ENCODE measurements around the gene ETFDH.
"Not testable (repeated sequence)": the region's sequence is repeated elsewhere in the genome, so short reads cannot be mapped to it uniquely, and the experiment has no call there.

ETFDH gene
- long read RNA-seq, donor 1, partial matches to known transcripts, result 50 of 77 reads
- long read RNA-seq, donor 1, other reads (novel, unspliced or antisense), result 25 of 77 reads
- long read RNA-seq, donor 2, partial matches to known transcripts, result 6 of 19 reads
- long read RNA-seq, donor 2, other reads (novel, unspliced or antisense), result 10 of 19 reads
- long read RNA-seq, donor 3, partial matches to known transcripts, result 0 of 3 reads
- long read RNA-seq, donor 3, other reads (novel, unspliced or antisense), result 0 of 3 reads
- long read RNA-seq, donor 4, partial matches to known transcripts, result 24 of 43 reads
- long read RNA-seq, donor 4, other reads (novel, unspliced or antisense), result 15 of 43 reads
- long read RNA-seq, donor 5, transcript ETFDH-206 (13 exons, 3,282 nt), result major isoform, 6 of 70 reads
- long read RNA-seq, donor 5, partial matches to known transcripts, result 64 of 70 reads
- long read RNA-seq, donor 5, other reads (novel, unspliced or antisense), result 0 of 70 reads
- long read RNA-seq, donor 6, partial matches to known transcripts, result 34 of 59 reads
- long read RNA-seq, donor 6, other reads (novel, unspliced or antisense), result 24 of 59 reads
- long read RNA-seq, donor 7, partial matches to known transcripts, result 47 of 87 reads
- long read RNA-seq, donor 7, other reads (novel, unspliced or antisense), result 33 of 87 reads
- long read RNA-seq, donor 8, transcript ETFDH-206 (13 exons, 3,282 nt), result major isoform, 6 of 38 reads
- long read RNA-seq, donor 8, partial matches to known transcripts, result 14 of 38 reads
- long read RNA-seq, donor 8, other reads (novel, unspliced or antisense), result 17 of 38 reads

DNA sequence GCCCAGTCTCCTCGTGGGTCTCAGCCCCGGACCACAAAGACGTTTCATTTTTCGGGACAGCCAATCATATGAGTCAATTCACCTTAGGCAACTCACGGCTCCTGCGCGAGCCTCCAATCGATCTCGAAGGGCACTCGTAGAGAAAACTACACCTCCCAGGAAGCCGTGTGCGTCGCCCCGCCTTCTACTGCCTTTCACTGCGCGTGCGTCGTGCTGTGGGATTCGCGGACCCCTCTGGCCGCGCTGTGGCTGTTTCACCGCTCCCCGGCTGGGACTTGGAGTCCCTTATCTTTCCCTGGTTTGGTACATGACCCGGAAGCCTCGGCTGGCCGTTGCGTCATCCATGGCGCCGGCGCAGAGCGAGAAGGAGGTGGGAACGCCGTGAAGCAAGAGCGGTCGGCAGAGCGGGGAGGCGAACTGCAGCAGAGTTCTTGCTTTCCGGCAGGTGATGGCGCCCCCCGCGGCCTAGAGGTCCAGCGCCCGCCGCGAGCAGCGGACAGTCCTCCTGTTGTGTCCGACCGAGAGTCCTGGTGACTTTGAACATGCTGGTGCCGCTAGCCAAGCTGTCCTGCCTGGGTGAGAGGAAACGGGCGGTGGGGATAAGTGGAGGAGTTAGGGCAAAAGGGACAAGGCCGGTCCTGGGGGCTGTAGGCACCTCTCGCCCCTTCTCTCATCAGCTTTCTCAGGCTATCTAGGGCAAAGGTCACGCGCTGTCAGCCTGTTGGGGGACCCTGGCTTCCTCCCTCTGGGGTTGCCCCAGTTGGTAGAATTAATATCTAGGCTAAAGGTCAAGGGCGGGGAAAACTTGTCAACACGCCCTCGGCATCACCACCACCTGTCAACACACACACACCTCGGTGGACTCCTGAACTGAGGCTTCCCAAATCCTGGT is at the start of gene ETFDH:
Gene ETFDH, plus strand, starts transcription at position 382 of the 892 bp plus-strand sequence. Its CDS starts 161 bp downstream, at position 543.
- peak; percentile 93 for DNase-seq

DNA sequence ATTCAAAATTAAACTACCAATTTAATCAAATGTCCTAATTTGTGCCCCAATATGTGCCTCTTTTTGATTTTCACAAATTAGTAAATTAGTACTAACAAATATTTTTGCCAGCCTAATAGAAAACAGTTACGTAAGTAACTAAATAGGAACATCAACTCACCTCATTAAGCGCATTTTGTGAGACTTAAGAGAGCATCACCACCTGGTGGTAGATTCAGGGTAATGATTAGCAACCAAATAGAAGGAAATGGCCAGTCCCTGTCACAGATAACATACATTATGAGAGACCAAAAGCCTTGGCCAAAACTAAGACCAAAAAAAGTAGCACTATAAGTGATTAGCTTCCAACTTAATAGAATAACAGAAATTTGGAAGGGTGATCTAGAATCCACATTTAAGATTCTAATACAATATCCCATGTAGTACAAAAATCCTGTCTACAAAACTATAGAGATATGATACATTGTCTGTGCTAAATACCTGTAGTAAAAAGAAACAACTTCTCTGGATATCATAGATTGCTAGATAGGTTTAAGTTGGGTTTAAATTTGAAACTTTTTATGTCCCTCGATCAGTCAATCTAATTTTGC is 47.1 kb upstream of the ETFDH start:
- DNase-seq, result no peak

DNA sequence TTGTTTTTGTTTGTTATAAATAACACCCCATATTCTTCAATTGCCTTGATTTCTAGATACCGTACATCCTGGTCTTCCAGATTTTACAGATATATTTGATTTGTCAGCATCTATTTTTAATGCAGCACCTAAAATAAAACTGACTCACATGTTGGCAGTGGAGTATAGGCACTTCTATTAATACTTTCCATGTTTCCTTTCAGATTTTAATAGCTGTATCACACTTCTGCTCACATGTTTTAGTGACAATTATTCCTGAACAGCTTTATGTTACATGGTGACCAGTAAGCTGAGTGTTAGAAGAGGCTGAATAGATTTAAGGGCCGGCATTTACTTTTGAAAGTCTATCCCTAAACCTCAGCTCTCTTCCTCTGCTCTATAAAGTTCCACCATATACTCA is 46.6 kb upstream of the ETFDH start:
- no peak for DNase-seq

DNA sequence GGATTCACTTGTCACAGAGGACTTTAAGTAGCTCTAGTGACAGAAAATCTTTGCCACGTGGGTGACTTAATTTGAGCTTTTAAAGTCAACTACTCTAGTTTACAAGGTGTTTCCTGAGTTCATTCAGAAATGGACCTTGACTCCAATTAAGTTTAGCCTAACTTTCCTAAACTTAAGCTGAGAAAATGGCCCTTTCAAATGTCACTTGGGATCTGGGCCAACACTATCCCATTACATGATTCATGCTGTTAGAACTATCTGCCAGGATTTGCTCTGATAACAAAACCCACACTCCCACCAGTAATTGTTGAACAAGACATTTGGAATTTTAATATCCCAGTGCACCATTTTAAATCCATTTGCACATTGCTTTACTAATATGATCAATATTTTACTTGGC is 41.2 kb upstream of the ETFDH start:
- DNase-seq, result no peak

DNA sequence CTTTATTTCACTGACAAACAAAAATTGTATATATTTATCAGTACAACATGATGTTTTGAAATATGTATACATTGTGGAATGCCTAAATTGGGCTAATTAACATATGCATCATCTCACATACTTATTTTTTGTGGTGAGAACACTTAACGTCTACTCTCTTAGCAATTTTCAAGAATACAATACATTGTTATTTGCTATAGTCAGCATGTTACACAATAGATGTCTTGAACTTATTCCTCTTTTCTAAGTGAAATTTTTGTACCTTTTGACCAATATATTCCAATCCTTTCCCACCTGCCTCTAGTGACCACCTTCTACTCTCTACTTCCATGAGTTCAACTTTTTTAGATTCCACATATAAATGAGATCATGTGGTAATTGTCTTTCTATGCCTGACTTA is 35.5 kb upstream of the ETFDH start:
- DNase-seq, result no peak

DNA sequence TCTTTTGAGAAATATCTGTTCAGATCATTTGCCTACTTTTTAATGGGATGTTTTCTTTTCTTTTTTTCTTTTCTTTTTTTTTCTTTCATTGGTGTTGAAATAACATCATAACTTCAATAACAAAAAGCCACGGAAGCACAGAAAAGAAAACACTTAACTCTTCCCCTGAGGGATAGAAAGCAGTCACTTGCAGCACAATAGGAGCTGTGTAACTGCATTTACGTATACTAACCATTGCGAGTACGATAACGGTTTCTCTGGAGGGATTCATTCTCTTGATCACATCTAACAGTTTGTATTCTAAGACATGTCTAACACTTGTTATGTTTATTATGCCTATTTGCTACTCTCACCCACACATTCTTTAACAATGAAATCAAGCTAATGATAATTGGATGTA is 27.7 kb upstream of the ETFDH start:
- DNase-seq, result no peak

DNA sequence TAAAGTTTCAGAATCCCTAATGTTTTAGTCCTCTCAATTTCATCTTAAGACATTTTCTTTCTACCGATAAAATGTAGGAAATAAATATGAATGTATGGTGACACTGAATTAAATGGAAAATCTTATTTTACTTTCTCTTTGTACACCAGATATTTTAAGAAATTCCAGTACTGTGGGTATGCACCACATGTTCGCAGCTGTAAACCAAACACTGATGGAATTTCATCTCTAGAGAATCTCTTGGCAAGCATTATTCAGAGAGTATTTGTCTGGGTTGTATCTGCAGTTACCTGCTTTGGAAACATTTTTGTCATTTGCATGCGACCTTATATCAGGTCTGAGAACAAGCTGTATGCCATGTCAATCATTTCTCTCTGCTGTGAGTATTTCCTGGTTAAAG is 27.3 kb upstream of the ETFDH start:
- no peak for DNase-seq

DNA sequence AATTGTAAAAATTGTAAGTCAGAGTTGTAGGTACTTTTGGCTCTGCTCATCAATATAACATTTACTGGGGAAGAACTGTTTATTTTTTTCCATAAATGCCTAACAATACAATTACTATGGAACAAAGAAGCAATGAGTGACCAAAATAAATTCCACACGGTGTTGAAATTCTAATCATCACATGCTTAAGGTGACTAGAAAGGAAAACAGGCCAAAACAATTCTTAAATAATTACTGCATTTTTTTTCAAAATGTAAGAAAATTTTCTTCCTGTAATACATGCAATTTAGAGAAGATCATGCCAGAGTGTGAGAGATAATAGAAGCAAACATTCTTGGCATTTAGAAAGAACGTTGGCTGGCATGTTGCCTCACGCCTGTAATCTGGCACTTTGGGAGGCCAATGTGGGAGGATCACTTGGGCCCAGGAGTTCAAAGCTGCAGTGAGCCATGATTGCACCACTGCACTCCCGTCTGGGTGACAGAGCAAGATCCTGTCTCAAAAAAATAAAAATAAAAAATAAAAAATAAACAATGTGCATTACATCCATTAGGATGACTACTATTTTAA is 22.9 kb upstream of the ETFDH start:
- no peak for DNase-seq

DNA sequence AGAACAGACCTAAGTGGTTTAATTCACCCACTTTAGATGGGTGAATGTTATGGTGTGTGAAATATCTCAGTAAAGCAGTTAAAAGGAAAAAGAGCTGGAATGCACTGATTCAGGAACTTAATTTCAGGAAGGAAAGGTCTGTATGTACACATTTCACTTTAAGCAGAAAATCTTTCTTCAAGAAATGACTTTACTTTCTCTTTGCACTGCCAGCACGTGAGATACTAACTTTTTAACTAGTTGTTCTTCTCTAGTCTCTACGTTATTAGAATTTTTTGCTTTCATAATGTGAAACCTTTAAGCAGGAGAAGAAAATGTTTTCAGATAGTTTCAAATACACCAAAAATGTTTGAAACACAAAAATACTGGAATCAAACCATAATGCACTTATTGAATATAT is 19.2 kb upstream of the ETFDH start:
- no peak for DNase-seq

DNA sequence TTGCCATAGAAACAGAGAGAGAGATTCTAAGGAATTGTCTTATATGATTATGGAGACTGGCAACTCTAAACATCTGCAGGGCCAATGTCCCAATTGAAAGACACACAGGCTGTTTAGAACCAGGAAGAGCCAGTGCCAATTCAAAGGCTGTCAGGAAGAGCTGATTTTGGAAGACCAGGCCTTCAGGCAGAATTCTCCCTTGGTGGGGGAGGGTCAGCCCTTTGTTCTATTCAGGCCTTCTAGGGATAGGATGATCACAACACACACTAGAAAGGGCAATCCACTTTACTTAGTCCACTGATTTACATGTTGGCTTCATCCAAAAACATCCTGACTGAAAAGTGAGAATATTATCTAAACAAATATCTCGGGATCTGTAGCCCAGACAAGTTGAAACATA is 15.7 kb upstream of the ETFDH start:
- no peak for DNase-seq

DNA sequence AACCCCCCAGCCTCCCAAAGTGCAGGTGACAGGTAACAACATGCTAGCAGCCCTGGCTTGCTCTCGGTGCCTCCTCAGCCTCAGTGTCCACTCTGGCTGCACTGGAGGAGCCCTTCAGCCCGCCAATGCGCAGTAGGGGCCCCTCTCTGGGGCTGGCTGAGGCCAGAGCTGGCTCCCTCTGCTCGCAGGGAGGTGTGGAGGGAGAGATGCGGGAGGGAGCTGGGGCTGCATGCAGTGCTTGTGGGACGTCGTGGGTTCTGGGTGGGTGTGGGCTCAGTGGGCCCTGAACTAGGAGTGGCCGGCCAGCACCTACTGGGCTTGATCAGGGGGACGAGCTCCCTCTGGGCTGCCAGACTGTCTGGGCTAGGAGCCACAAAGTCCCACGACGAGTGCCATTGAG is 14.8 kb upstream of the ETFDH start:
- no peak for DNase-seq

DNA sequence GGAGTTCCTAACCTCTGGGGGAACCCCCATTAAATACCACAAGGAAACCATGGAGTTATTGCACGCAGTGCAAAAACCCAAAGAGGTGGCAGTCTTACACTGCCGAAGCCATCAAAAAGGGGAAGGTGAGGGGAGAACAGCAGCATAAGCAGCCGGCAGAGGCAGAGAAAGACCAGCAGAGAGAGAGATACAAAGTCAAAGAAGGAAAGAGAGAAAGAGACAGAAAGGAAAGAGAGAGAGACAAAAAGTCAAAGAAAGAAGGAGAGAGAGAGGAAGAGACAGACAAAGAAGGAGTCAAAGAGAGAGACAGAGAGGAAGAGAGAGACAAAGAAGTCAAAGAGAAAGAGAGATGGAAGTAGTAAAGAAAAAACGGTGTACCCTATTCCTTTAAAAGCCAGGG is 8.8 kb upstream of the ETFDH start:
- DNase-seq, result not testable (repeated sequence)

DNA sequence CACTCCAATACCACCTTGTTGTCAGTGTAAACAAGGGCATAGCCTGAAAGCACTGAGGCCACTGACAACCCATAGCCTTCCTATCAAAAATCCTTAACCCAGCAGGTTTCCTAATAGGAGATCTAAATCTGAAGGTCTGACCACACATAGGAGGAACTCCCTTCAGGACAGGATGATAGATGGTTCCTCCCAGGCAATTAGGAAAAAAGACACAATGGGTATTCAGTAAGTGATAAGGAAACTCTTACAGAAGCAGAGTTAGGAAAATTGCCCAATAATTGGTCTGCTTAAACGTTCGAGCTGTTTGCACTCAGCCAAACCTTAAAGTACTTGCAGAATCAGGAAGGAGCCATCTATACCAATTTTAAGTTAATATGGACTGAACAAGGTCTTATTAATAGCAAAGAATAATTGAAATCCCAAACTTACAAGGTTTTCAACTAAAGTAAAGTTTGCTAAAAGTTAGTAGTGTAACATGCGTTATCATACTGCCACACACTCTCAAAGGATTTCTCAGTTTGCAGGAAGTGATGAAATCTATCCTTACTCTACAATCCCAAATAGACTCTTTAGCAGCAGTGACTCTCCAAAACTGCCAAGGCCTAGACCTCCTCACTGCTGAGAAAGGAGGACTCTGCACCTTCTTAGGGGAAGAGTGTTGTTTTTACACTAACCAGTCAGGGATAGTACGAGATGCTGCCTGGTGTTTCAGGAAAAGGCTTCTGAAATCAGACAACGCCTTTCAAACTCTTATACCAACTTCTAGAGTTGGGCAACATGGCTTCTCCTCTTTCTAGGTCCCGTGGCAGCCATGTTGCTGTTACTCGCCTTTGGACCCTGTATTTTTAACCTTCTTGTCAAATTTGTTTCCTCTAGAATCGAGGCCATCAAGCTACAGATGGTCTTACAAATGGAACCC is 8.1 kb upstream of the ETFDH start:
- DNase-seq, result not testable (repeated sequence)

DNA sequence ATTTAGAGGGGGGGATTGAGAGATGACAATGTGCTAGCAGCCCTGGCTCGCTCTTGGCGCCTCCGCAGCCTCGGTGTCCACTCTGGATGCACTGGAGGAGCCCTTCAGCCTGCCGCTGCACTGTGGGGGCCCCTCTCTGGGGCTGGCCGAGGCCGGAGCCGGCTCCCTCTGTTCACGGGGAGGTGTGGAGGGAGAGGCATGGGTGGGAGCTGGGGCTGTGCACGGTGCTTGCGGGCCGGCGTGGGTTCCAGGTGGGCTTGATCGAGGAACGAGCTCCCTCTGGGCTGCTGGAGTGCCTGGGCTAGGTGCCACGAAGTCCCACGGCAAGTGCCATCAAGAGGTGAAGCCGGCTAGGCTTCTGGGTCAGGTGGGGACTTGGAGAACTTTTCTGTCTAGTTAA is 7.3 kb upstream of the ETFDH start:
- no peak for DNase-seq

DNA sequence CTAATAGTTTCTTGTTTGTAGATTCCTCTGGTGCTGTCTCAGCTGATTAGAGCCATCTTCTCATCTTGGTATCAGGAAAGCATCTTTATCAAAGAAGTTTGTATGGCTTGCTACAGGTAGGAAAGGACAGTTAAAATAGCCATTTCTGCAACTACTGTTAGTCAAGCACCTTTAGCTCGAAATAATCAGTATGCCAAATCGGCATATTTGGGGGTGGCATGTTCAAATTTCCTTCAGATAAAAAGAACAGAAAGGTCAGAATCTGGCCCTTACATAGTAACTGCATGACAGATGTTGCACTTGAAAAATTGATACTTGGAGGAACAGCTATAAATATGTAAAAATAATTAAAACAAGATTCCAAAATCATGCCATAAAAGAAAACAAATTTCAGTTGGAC is 5.2 kb upstream of the ETFDH start:
- no peak for DNase-seq

DNA sequence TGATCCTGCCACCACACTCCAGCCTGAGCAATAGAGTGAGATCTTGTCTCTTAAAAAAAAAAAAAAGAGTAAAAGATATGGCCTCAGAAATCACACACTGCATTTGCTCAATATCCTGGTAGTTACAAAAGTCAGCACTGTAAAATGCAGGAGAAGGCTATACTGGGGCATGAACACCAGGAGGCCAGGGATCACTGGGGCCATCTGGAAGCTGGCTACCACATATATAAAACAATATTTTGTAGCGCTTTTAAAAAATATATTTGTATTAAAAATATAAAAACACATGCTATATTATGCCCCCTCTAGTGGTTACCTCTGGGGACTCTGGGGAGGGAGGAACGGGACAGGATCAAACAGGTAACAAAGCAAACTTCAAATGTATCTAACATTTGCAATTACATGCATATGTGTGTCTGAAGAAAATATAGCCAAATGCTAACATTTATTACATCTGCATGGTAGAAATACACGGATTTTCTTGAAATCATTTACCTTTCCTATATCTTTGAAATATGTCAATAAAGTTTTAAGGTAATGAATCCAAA is 4.4 kb upstream of the ETFDH start:
- no peak for DNase-seq

DNA sequence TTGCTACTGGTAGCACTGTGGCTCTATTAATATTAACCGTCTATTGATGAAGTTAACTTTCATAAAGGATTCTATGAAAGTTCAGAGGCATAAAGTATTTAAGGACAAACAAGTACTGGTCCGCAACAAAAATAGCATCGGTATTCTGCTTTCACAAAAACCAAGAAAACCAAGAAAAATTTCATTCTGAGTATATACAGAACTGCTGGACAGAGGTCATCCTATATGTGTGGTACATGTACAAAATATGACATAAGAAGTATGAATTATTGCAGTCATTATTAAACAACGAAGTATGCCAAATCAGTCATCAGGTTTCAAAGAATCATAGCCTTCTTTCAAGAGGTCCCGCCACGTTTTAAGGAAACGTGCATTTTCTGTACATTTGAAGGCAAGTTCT is 2.8 kb upstream of the ETFDH start:
- no peak for DNase-seq

DNA sequence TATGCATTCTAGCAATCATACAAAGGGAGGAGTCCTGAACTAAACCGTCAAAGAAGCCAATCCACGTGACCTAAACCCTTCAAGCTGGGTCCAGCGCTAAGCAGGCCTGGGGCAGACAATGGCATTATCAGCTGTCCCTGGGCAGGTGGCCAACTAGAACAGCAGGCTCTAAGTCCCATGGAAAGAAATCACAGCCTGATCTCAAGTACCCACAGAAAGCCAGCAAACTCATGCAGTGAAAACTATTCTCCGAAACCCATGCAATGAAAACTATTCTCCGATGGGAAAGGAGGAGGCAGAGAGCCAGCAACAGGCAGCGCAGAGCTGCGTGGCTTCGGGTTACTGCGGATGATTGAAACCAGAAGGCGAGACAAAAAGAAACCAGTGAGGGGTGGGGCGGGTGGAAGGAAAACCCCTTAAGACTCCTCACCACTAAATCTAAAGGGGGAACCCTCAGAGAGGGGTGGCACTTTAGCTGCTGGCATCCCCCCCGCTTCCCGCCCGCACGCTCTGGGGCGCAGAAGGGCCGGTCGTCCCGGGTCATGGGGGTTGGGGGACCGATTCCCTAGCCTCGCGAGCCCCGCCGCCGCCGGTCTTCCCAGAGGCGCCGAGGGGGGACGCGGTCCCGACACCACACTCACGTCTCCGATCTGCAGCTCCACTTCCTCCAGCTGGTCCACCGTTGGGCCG is 976 bp upstream of the ETFDH start:
- peak; percentile 86 for DNase-seq

DNA sequence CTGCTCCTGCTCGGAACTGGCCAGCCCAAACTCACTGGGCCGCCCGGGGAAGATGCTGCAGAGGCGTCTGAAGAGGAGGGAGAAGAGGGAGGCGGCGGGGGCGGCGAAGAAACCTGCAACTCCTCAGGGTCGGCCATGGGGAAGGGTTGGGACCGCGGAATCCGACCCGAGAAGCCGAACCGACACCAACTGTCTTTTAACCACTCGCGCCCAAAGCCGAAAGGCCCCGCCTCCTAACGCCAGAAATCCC is 506 bp upstream of the ETFDH start, which contains the start of gene C4orf46:
Gene C4orf46, minus strand, starts transcription at position 223 of the 250 bp plus-strand sequence. Its CDS starts 86 bp downstream, at position 137.
- no peak for DNase-seq

DNA sequence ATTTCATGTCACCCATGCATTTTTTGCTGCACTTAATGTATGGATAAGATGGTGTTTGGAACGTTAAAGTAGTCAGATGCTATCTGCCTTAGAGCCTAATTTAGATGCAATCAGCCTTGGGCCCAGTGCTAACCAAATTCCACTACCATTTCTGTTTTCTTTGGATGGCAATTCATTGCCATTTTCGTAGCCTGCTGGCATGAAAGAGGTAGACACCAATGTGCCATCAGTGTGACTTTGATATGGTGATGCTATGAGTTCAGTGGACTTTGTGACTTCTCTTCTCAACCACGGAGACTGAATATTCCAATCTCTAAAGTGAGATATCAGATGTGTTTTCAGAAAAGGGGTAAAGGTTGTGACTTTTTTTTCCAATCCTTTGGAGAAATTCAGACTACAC is 1.5 kb downstream of the ETFDH start:
- no peak for DNase-seq
